ENCODE results near the gene HSD17B3.

DNA sequence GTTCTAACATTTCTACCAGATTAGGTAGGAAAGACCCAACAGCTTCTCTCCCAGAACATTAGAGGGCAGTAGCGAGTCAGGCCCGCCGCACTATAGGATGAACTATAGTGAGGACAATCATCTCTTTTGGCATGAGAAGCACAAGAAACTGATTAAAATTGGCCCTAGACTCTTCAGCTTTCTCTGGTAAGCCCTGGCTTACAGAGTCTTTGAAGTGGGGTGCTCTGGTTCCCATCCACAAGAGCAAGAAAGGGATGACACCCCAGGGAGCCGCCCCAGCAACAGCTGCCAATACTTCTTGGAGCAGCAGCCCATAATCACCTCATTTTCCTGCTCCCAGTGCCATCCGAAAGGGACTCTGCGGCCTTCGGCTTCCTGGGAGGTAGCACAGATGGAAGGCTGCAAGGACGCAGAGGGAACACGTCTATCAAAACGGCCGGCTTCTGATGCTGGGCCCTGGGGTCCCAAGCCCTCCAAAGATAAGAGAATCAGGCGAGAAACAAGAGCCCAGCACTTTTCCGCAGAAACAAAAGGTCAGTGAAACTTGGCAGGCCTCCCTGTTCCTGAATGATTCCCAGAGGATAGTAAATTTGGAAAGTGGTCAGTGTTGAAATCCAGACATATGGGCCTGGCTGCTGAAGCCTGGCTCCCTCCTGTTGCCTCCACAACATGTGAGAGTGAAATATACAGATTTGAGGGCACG is 69.3 kb downstream of the HSD17B3 start:
- TF ChIP-seq, protein P1, sequence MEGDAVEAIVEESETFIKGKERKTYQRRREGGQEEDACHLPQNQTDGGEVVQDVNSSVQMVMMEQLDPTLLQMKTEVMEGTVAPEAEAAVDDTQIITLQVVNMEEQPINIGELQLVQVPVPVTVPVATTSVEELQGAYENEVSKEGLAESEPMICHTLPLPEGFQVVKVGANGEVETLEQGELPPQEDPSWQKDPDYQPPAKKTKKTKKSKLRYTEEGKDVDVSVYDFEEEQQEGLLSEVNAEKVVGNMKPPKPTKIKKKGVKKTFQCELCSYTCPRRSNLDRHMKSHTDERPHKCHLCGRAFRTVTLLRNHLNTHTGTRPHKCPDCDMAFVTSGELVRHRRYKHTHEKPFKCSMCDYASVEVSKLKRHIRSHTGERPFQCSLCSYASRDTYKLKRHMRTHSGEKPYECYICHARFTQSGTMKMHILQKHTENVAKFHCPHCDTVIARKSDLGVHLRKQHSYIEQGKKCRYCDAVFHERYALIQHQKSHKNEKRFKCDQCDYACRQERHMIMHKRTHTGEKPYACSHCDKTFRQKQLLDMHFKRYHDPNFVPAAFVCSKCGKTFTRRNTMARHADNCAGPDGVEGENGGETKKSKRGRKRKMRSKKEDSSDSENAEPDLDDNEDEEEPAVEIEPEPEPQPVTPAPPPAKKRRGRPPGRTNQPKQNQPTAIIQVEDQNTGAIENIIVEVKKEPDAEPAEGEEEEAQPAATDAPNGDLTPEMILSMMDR (IDR thresholded peaks at IDR 0.05), result peak in 5 of 7 experiments; percentile 44 to 82 (median 67)
- TF ChIP-seq POLR2A (IDR thresholded peaks at IDR 0.05) (no peak), POLR2AphosphoS5 (IDR thresholded peaks at IDR 0.05) (no peak)
